ENCODE results near the gene CES4A.
"Not testable (repeated sequence)": the region's sequence is repeated elsewhere in the genome, so short reads cannot be mapped to it uniquely, and the experiment has no call there.

Gene CES4A

DNA sequence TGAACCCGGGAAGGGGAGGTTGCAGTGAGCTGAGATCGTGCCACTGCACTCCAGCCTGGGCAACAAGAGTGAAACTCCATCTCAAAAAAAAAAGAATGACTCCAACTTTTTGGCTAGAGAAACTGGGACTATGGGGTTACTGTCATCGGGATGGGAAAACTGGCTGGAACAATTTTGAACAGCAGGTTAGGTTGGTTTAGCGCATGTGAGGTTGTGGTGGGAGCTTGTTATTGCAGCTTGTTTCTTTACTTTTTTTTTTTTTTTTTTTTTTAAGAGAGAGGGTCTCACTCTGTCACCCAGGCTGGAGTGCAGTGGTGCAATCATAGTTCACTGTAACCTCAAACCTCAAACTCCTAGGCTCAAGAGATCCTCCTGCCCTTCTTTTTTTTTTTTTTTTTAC is 53.1 kb downstream of the CES4A start:
- in situ Hi-C loops (cut with MboI; ENCODE audit: low sequenced_read_pairs) = not testable (repeated sequence)

DNA sequence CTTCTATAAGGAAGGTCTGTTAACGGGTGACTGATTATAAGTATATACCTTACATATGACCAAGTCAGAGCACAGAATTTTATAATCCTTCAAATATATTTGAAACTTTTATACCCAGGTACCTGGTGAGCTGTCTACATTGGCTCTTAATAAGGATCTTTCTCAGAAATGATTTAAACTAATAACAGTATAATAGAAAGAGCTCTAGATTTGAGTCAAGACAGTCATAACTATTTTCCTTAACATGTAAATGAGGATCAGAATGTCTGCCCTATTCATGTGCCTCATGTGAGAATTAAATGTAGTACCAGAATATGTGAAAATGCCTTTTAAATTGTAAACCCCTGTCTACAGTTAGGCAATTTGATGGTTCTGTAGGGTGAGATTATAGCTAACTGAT is 55.0 kb downstream of the CES4A start:
- in situ Hi-C loops (cut with MboI; ENCODE audit: low sequenced_read_pairs) = no loop called here

DNA sequence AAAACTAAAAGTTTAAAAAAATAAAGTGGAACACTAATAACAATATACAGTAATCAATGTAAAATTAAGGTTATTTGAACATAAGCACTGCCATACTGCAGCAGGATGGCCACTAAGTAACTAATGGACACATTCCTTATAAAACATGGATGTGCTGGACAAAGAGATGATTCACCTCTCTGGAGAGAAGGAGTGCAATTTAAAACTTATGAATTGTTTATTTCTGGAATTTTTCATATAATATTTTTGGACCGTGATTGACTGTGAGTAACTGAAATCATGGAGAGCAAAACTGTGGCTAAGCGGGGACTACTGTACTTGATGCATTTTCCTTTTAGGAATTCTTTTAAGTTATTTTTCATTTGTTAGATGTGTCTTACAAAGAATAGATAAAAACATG is 62.4 kb downstream of the CES4A start:
- in situ Hi-C loops (cut with MboI; ENCODE audit: low sequenced_read_pairs) = no loop called here

DNA sequence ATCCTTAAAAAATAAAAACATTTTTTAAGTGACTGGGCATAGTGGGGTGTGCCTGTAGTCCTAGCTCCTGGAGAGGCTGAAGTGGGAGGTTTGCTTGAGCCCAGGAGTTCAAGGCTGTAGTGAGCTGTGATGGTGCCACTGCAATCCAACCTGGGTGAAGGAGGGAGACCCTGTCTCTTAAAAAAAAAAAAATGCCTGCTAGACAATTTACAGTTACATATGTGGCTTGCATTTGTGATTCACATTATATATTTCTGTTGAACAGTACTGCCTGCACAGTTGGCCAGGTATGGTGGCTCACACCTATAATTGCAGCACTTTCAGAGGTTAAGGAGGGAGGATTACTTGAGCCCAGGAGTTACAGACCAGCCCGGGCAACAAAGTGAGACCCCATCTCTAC is 64.0 kb downstream of the CES4A start:
- in situ Hi-C loops (cut with MboI; ENCODE audit: low sequenced_read_pairs) = no loop called here

DNA sequence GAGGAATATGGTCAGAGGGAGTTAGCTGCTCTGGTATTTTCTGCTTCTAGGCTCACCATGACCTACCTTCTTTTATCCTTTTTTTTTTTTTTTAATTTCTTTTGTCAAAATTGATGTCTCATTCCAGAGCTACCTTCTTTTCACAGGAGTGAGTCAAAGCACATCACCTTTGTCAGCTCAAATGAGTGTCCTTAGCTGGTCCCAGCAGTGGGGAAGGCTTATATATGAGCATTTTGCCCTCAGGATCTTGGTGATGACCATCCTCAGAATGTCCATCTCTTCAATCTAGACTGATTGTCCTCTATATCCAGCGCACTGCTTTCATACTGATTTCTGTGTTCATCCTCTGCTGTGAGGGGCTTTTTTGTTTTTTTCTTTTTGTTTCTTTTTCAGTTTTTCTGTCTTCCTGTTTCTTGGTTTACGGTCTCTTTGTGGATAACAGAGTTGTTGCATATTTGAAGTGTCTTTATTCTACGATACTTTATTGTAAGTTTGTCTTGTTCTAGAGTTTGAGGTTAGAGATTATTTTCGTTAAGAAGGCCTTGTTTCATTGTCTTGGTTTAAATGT is 65.5 kb downstream of the CES4A start:
- in situ Hi-C loops (cut with MboI; ENCODE audit: low sequenced_read_pairs) = no loop called here

DNA sequence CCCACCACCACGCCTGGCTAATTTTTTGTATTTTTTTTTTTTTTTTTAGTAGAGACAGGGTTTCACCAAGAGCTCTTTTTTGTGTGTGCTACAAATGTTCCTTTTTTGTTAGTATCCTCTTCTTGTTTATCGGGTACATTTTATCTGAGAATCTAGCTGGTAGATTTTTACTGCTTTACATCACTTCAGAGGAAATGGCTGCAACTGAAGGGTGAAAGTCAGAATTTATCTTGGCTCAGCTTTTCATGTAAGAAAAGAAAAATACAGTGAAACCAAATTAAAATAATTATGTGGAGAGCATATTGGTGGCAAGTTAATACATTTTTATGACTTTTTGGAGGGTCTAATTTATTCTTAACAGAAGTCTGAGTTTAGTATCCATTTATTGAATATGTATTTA is 66.5 kb downstream of the CES4A start:
- in situ Hi-C loops (cut with MboI; ENCODE audit: low sequenced_read_pairs) = no loop called here

DNA sequence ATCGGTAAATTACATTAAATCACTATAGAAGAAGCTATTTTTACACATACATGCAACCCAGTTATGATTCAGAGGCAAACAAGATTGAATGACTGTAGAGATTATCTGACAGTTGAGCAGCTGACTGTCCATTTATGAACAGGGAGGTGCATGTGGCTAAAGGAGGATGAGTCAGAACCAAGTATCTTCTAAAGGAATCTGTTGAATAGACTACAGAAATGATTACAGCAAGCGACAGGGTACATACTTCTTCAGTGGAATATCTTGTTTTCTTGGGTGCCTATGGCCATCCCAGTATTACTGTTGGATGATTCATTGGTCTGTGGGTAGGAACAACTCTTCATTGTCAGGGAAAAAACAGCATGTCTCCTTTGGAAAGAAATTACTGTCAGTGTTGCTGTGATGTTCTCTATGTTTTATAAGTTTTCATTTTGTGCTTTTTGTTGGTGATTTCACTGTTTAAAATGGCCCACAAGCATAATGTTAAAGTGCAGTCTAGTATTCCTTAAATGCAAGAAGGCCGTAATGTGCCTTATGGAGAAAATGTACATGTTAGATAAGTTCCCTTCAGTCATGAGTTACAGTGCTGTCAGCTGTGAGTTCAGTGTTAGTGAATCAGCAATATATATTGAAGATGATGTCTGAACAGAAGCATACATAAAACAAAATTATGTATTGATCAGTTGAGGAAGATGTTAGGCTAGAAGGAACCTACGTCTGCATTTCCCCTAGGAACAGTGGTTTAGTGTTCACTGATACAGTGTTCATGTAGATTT is 67.5 kb downstream of the CES4A start:
- in situ Hi-C loops (cut with MboI; ENCODE audit: low sequenced_read_pairs) = no loop called here
